Gastroesophageal sphincter (tissue), 4 donors: ENCODE measurements around the gene PNKD. TPM values are rescaled to one million over a fixed set of nuclear protein-coding genes. Genes with fewer than 3 reads are reported as not detected.

ENCODE experiments used
- ATAC-seq: fragments of 150-250 bp; one replicate; pipeline ENCODE4 v1.9.1; 2016; ENCODE audit warnings: mild to moderate bottlenecking, moderate library complexity
- H3K27ac ChIP-seq, 4 donors: fragments of 200-600 bp; sonication (generic) in 3 of 4; 1 replicate in 3 of 4; 2 replicates in 1 of 4; pipeline ENCODE4 v1.5.1; 2016 to 2019
- H3K27me3 ChIP-seq: fragments of 200-600 bp; sonication (generic); one replicate; pipeline ENCODE4 v1.5.1; 2019
- H3K36me3 ChIP-seq, 2 donors: fragments of 200-600 bp; sonication (generic); one replicate each; pipeline ENCODE4 v1.5.1; 2019; ENCODE audit warnings: control low read depth in 1 of 2
- H3K4me1 ChIP-seq, 3 donors: fragments of 200-600 bp; sonication (generic); 1 replicate in 2 of 3; 2 replicates in 1 of 3; pipeline ENCODE4 v1.5.1; 2016 to 2019; ENCODE audit warnings: control low read depth in 2 of 3
- H3K4me3 ChIP-seq, 2 donors: fragments of 200-600 bp; sonication (generic); one replicate each; pipeline ENCODE4 v1.5.1; 2019; ENCODE audit warnings: mild to moderate bottlenecking in 1 of 2, moderate library complexity in 1 of 2
- H3K9me3 ChIP-seq, 3 donors: fragments of 200-600 bp; sonication (generic); one replicate each; pipeline ENCODE4 v1.5.1; 2017 to 2019; ENCODE audit warnings: control low read depth in 2 of 3
- EP300 ChIP-seq: sonication (generic); formaldehyde crosslinking; IDR thresholded peaks from one replicate; pipeline ENCODE4 v1.6.1; 2017; ENCODE audit warnings: antibody characterized with exemption, mild to moderate bottlenecking
- POLR2A ChIP-seq, 2 donors: fragments of 450-650 bp; IDR thresholded peaks; one replicate each; pipeline ENCODE4 v1.6.1; 2017; ENCODE audit warnings: antibody characterized with exemption in 2 of 2, mild to moderate bottlenecking in 2 of 2, moderate library complexity in 1 of 2
- POLR2AphosphoS5 ChIP-seq: sonication (generic); formaldehyde crosslinking; IDR thresholded peaks from one replicate; pipeline ENCODE4 v1.6.1; 2017; ENCODE audit warnings: antibody characterized with exemption
- WGBS, 2 donors: methylation state at CpG; one replicate each; pipeline ENCODE4 v1.1.5; 2018; ENCODE audit warnings: low coverage in 1 of 2; 5-methylcytosine and 5-hydroxymethylcytosine counted together
- total RNA-seq, 4 donors: library from RNA; depleted of rRNA; stranded (reverse); fragments of >200 nt; gene quantifications; one replicate each; pipeline ENCODE4 v1.1.0, GENCODE V29; 2016
- TF ChIP-seq, protein P1 (sequence below), 4 experiments: fragments of 200-600 bp in 2 of 4; fragments of 450-650 bp in 2 of 4; sonication (generic) in 1 of 4; IDR thresholded peaks; one replicate each; pipeline ENCODE4 v1.5.1; 2017 to 2019; ENCODE audit warnings: antibody characterized with exemption in 4 of 4, mild to moderate bottlenecking in 2 of 4, moderate library complexity in 2 of 4

Gene PNKD
- total RNA-seq, 4 donors from 2014 or later, result 48.6 to 60.2 (median 56.9) TPM

- TF ChIP-seq POLR2A (IDR thresholded peaks at IDR 0.05), result no peak
- TF ChIP-seq, protein P1, sequence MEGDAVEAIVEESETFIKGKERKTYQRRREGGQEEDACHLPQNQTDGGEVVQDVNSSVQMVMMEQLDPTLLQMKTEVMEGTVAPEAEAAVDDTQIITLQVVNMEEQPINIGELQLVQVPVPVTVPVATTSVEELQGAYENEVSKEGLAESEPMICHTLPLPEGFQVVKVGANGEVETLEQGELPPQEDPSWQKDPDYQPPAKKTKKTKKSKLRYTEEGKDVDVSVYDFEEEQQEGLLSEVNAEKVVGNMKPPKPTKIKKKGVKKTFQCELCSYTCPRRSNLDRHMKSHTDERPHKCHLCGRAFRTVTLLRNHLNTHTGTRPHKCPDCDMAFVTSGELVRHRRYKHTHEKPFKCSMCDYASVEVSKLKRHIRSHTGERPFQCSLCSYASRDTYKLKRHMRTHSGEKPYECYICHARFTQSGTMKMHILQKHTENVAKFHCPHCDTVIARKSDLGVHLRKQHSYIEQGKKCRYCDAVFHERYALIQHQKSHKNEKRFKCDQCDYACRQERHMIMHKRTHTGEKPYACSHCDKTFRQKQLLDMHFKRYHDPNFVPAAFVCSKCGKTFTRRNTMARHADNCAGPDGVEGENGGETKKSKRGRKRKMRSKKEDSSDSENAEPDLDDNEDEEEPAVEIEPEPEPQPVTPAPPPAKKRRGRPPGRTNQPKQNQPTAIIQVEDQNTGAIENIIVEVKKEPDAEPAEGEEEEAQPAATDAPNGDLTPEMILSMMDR (IDR thresholded peaks at IDR 0.05), result no peak
- TF ChIP-seq POLR2AphosphoS5, result no peak
- TF ChIP-seq EP300, result no peak
- peaks cover 0 to 54% of the 10 kb centered on the region in 2 donors for H3K36me3 ChIP-seq
- peaks cover 0 to 76% (median 41%) of the 10 kb centered on the region in 3 donors for H3K4me1 ChIP-seq
- WGBS, 2 donors, result 66 to 93% methylated on average over 3 to 9 of the region's 17 CpGs
- no peaks in the 10 kb centered on the region for H3K9me3 ChIP-seq
- no peak overlapping the region for H3K4me3 ChIP-seq
- no peak for ATAC-seq
- H3K27ac ChIP-seq, result no peak overlapping the region
- no peaks in the 10 kb centered on the region for H3K27me3 ChIP-seq
Observed at GRCh38 chr2:218263817-218264641, 6.3 kb upstream of the PNKD start.

DNA sequence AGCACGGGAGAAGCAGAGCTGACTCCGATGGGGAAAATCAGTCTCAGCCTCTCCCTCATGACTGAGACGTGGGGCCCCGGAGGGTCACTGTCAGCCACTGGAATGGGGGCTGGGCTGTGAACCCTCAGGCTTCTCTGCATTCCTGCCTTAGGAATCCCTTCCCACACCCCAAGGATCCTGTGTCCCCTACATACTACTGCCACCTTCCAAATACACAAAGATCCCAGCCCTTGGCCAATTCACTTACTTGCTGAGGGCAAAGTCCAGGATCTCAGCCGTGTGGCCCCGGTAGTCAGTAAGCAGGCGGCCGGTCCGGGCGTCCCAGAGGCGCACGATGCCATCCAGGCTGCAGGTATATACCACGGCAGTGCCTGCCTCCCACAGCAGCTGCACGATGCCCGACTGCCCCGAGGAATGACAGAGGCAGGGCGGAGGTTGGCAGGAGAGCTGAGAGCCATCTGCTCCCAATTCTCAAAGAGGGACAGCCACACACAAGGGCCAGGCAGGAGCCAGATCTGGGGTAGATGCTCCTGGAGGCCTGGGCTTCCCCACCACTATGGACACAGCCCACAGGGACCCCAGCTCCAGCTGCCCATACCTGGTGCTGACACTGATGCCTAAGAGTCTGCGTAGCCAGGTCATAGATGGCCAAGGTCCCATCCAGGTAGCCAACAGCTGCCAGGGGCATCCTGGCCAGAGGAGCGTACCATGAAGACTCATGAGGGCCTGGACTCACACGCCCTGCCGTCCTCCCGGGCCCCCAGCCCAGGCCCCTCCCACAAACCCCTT, 5.4 kb upstream of the PNKD start:
- H3K4me3 ChIP-seq, result no peak overlapping the region
- peaks cover 0 to 54% of the 10 kb centered on the region in 2 donors for H3K36me3 ChIP-seq
- TF ChIP-seq POLR2A (IDR thresholded peaks at IDR 0.05) (no peak), EP300 (no peak), POLR2AphosphoS5 (no peak)
- TF ChIP-seq, protein P1 (IDR thresholded peaks at IDR 0.05), result no peak
- no peaks in the 10 kb centered on the region for H3K9me3 ChIP-seq
- no peak for ATAC-seq
- H3K27ac ChIP-seq, result no peak overlapping the region
- no peaks in the 10 kb centered on the region for H3K27me3 ChIP-seq
- peaks cover 0 to 71% (median 34%) of the 10 kb centered on the region in 3 donors for H3K4me1 ChIP-seq
- WGBS, 2 donors, result no CpG with 5 or more reads among the region's 22 CpGs

DNA sequence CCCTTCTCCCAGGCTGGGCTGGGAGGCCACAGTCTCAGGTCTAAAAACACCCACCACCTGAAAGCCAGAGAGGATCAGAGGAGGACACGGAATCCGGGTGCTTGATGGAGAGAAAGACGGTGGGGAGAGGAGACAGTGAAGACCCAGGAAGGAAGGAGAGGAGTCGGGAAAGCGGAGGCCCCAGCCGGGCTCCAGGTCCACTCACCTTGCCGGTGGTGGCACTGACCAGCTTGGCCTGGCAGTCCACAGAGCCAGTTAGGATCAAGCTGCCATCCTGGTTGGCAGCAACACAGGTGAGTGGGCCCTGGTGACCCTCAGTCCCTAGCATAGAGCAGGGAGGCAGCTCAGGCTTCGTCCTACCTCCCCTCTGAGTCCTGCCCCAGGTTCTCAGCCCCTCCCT, 4.7 kb upstream of the PNKD start:
- no peaks in the 10 kb centered on the region for H3K27me3 ChIP-seq
- no peak overlapping the region for H3K4me3 ChIP-seq
- H3K4me1 ChIP-seq, result peaks cover 0 to 66% (median 27%) of the 10 kb centered on the region in 3 donors
- WGBS, 2 donors, result 68% methylated on average over 7 of the region's 8 CpGs; no CpG with 5 or more reads in 1 of the 2 donors
- H3K9me3 ChIP-seq, result no peaks in the 10 kb centered on the region
- H3K36me3 ChIP-seq, result peaks cover 0 to 54% of the 10 kb centered on the region in 2 donors
- TF ChIP-seq POLR2AphosphoS5 (no peak), EP300 (no peak), POLR2A (IDR thresholded peaks at IDR 0.05) (no peak)
- TF ChIP-seq, protein P1 (IDR thresholded peaks at IDR 0.05), result no peak
- H3K27ac ChIP-seq, result no peak overlapping the region
- ATAC-seq, result no peak

GRCh38 chr2:218266316-218266979, 3.9 kb upstream of the PNKD start:
- H3K4me1 ChIP-seq, result peaks cover 0 to 66% (median 26%) of the 10 kb centered on the region in 3 donors
- WGBS, 2 donors, result 90% methylated on average over 5 of the region's 15 CpGs; no CpG with 5 or more reads in 1 of the 2 donors
- no peaks in the 10 kb centered on the region for H3K27me3 ChIP-seq
- TF ChIP-seq POLR2AphosphoS5, result no peak
- TF ChIP-seq POLR2A (IDR thresholded peaks at IDR 0.05), result no peak
- TF ChIP-seq EP300, result no peak
- TF ChIP-seq, protein P1 (IDR thresholded peaks at IDR 0.05), result no peak
- no peak for ATAC-seq
- no peak overlapping the region for H3K27ac ChIP-seq
- H3K4me3 ChIP-seq, result no peak overlapping the region
- H3K36me3 ChIP-seq, result peaks cover 0 to 54% of the 10 kb centered on the region in 2 donors
- no peaks in the 10 kb centered on the region for H3K9me3 ChIP-seq
